ENCODE results near the gene OOSP4A. TPM values are rescaled to one million over a fixed set of nuclear protein-coding genes. Genes with fewer than 3 reads are reported as not detected.

Gene OOSP4A
- polyA plus RNA-seq, 2 of the 4 experiments (the other 2 are of a cell fraction), result not detected

GRCh38 chr11:59990421-59990820, 26.6 kb downstream of the OOSP4A start:
- WGBS (ENCODE audit: missing lambda C conversion rate), result 0% methylated on average over 1 of the region's 1 CpG
- POLR2A ChIA-PET, result no interaction called here
- H3K4me1 ChIP-seq, result no peaks in the 10 kb centered on the region
- no peak for TF ChIP-seq ZNF302 (CRISPR knock-in tag; IDR thresholded peaks at IDR 0.05)
- no peak for TF ChIP-seq SREBF2 (IDR thresholded peaks at IDR 0.05)
- no peak for TF ChIP-seq ZFP36 (IDR thresholded peaks at IDR 0.05; ENCODE audit: borderline replicate concordance, partially characterized antibody)
- no peak for TF ChIP-seq TP53 (CRISPR knock-in tag; IDR thresholded peaks at IDR 0.05)
- no peak for TF ChIP-seq CHD4 (IDR thresholded peaks at IDR 0.05; ENCODE audit: borderline replicate concordance)
- TF ChIP-seq TFCP2L1 (CRISPR knock-in tag; IDR thresholded peaks at IDR 0.05), result no peak
- TF ChIP-seq FOSB (CRISPR knock-in tag; IDR thresholded peaks at IDR 0.05), result no peak
- no peak for TF ChIP-seq JUN (IDR thresholded peaks at IDR 0.05)
- no peak for TF ChIP-seq ATOH8 (CRISPR knock-in tag; IDR thresholded peaks at IDR 0.05; ENCODE audit: low read depth)
- TF ChIP-seq REST (IDR thresholded peaks at IDR 0.05), result no peak
- TF ChIP-seq ZC3H11A (IDR thresholded peaks at IDR 0.05), result no peak
- TF ChIP-seq FOXS1 (CRISPR knock-in tag; IDR thresholded peaks at IDR 0.05), result no peak
- TF ChIP-seq GATA3 (IDR thresholded peaks at IDR 0.05; ENCODE audit: borderline replicate concordance), result no peak
- no peak for TF ChIP-seq BHLHE40 (IDR thresholded peaks at IDR 0.05; ENCODE audit: low read depth, low read length)
- TF ChIP-seq RFX5 (IDR thresholded peaks at IDR 0.05), result no peak
- no peak for TF ChIP-seq BCL3 (IDR thresholded peaks at IDR 0.05)
- TF ChIP-seq EHMT2 (IDR thresholded peaks at IDR 0.05; ENCODE audit: low read depth), result no peak
- no peak for TF ChIP-seq MAX (IDR thresholded peaks at IDR 0.05)
- no peak for TF ChIP-seq KDM1A (IDR thresholded peaks at IDR 0.05; ENCODE audit: low read depth)
- TF ChIP-seq HMGXB4 (CRISPR knock-in tag; IDR thresholded peaks at IDR 0.05; ENCODE audit: borderline replicate concordance), result no peak
- H3K27ac ChIP-seq, result no peak overlapping the region
- CTCF ChIA-PET, result no interaction called here
- no peaks in the 10 kb centered on the region for H3K9me3 ChIP-seq
- no peak for ATAC-seq
- no peak for FAIRE-seq
- no peak overlapping the region for H3K4me2 ChIP-seq
- no peak for DNase-seq (ENCODE audit: low read depth in 1 of 2, low spot score in 1 of 2)
- H3K4me3 ChIP-seq, result no peak overlapping the region

GRCh38 chr11:59992425-59992824, 28.6 kb downstream of the OOSP4A start:
- 1% methylated on average over 5 of the region's 5 CpGs for WGBS (ENCODE audit: missing lambda C conversion rate)
- Histone ChIP-seq H3K4me2 (no peak overlapping the region), H3K9me3 (no peaks in the 10 kb centered on the region), H3K4me1 (no peaks in the 10 kb centered on the region), H3K4me3 (no peak overlapping the region), H3K27ac (no peak overlapping the region)
- ATAC-seq, result no peak
- no peak for DNase-seq (ENCODE audit: low read depth in 1 of 2, low spot score in 1 of 2)
- CTCF ChIA-PET, result interaction anchor here (1.1 kb wide), 1 partner anchor 20 kb away, joined by 3 read pairs; no protein-coding TSS in a partner anchor
- POLR2A ChIA-PET, result no interaction called here
- peak; percentile 79 for FAIRE-seq
- TF ChIP-seq HEYL (CRISPR knock-in tag; IDR thresholded peaks at IDR 0.05), result no peak
- no peak for TF ChIP-seq RFX5 (IDR thresholded peaks at IDR 0.05)
- no peak for TF ChIP-seq MAZ (IDR thresholded peaks at IDR 0.05; ENCODE audit: borderline replicate concordance, low read depth, low read length)
- TF ChIP-seq BHLHE40 (IDR thresholded peaks at IDR 0.05; ENCODE audit: low read depth, low read length), result no peak
- TF ChIP-seq POLR2AphosphoS2 (conservative IDR thresholded peaks at IDR 0.05; ENCODE audit: low read length), result no peak
- no peak for TF ChIP-seq HOXB13 (CRISPR knock-in tag; IDR thresholded peaks at IDR 0.05; ENCODE audit: low read depth)
- no peak for TF ChIP-seq REST (IDR thresholded peaks at IDR 0.05)
- TF ChIP-seq ESRRA (IDR thresholded peaks at IDR 0.05; ENCODE audit: borderline replicate concordance, low read length), result no peak
- no peak for TF ChIP-seq PHF8 (IDR thresholded peaks at IDR 0.05; ENCODE audit: borderline replicate concordance, low read depth)

Measured in A549 (cell line).